GM12878 (cell line): ENCODE measurements around the gene TANC2.

Experiments
- JUNB ChIP-seq: IDR thresholded peaks from 2 replicates; pipeline ENCODE4 v1.6.1; 2016; ENCODE audit warnings: antibody characterized with exemption, mild to moderate bottlenecking
- RCOR1 ChIP-seq: conservative IDR thresholded peaks from 2 replicates; pipeline ENCODE4 v1.6.1; 2012; ENCODE audit warnings: low read depth, low read length, improper control_type of control experiment
- SREBF2 ChIP-seq: IDR thresholded peaks from 2 replicates; pipeline ENCODE4 v1.6.1; 2012; ENCODE audit warnings: mild to moderate bottlenecking, low read length
- STAT1 ChIP-seq: fragments of 450-650 bp; conservative IDR thresholded peaks from 2 replicates; pipeline ENCODE4 v1.6.1; 2014; ENCODE audit warnings: antibody characterized with exemption, mild to moderate bottlenecking
- TBL1XR1 ChIP-seq: IDR thresholded peaks from 2 replicates; pipeline ENCODE4 v1.6.1; 2012; ENCODE audit warnings: low read depth, low read length, improper control_type of control experiment
- ZBTB4 ChIP-seq: fragments of 450-650 bp; formaldehyde crosslinking; IDR thresholded peaks from 2 replicates; pipeline ENCODE4 v1.4.0; 2022; ENCODE audit warnings: mild to moderate bottlenecking, moderate library complexity
- ZNF274 ChIP-seq: IDR thresholded peaks from one replicate; pipeline ENCODE4 v1.8.0; 2011; ENCODE audit not compliant: insufficient read length, insufficient read depth
- TF ChIP-seq, protein P1 (sequence below): fragments of 450-650 bp; conservative IDR thresholded peaks from 2 replicates; pipeline ENCODE4 v1.6.1; 2017; ENCODE audit warnings: mild to moderate bottlenecking, moderate library complexity
- TF ChIP-seq, protein P2 (sequence below): IDR thresholded peaks from 2 replicates; pipeline ENCODE4 v1.6.1; 2012; ENCODE audit warnings: mild to moderate bottlenecking, low read depth, low read length

- TF ChIP-seq TBL1XR1 (no peak), RCOR1 (no peak), JUNB (no peak), ZBTB4 (CRISPR knock-in tag) (no peak), ZNF274 (no peak), STAT1 (no peak), SREBF2 (no peak)
- TF ChIP-seq, protein P1, sequence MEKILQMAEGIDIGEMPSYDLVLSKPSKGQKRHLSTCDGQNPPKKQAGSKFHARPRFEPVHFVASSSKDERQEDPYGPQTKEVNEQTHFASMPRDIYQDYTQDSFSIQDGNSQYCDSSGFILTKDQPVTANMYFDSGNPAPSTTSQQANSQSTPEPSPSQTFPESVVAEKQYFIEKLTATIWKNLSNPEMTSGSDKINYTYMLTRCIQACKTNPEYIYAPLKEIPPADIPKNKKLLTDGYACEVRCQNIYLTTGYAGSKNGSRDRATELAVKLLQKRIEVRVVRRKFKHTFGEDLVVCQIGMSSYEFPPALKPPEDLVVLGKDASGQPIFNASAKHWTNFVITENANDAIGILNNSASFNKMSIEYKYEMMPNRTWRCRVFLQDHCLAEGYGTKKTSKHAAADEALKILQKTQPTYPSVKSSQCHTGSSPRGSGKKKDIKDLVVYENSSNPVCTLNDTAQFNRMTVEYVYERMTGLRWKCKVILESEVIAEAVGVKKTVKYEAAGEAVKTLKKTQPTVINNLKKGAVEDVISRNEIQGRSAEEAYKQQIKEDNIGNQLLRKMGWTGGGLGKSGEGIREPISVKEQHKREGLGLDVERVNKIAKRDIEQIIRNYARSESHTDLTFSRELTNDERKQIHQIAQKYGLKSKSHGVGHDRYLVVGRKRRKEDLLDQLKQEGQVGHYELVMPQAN: no peak
- TF ChIP-seq, protein P2, sequence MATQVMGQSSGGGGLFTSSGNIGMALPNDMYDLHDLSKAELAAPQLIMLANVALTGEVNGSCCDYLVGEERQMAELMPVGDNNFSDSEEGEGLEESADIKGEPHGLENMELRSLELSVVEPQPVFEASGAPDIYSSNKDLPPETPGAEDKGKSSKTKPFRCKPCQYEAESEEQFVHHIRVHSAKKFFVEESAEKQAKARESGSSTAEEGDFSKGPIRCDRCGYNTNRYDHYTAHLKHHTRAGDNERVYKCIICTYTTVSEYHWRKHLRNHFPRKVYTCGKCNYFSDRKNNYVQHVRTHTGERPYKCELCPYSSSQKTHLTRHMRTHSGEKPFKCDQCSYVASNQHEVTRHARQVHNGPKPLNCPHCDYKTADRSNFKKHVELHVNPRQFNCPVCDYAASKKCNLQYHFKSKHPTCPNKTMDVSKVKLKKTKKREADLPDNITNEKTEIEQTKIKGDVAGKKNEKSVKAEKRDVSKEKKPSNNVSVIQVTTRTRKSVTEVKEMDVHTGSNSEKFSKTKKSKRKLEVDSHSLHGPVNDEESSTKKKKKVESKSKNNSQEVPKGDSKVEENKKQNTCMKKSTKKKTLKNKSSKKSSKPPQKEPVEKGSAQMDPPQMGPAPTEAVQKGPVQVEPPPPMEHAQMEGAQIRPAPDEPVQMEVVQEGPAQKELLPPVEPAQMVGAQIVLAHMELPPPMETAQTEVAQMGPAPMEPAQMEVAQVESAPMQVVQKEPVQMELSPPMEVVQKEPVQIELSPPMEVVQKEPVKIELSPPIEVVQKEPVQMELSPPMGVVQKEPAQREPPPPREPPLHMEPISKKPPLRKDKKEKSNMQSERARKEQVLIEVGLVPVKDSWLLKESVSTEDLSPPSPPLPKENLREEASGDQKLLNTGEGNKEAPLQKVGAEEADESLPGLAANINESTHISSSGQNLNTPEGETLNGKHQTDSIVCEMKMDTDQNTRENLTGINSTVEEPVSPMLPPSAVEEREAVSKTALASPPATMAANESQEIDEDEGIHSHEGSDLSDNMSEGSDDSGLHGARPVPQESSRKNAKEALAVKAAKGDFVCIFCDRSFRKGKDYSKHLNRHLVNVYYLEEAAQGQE: no peak
Measured at GRCh38 chr17:62994931-62995330, 28.9 kb downstream of the TANC2 start.
